Measurements from ENCODE around the gene CCDC6. TPM values are rescaled to one million over a fixed set of nuclear protein-coding genes. Genes with fewer than 3 reads are reported as not detected.

The CCDC6 gene
- total RNA-seq, 1 donor from 2014 or later = 42.7 TPM

DNA sequence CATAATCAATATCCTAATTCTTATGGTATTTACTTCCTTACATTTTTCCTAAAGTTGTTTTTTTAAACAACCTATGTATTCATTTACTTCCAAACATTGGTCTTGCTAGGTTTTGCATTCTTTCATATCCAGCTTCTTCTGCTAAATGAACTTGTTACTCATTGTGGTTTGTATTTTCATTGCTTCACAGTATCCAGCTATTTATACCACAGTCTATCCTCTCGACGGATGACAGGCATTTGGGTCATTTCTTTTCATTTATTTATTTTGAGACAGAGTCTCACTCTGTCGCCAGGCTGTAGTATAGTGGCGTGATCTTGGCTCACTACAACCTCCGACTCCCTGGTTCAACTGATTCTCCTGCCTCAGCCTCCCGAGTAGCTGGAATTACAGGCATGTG is 66.8 kb downstream of the CCDC6 start:
- TF ChIP-seq, protein P1, sequence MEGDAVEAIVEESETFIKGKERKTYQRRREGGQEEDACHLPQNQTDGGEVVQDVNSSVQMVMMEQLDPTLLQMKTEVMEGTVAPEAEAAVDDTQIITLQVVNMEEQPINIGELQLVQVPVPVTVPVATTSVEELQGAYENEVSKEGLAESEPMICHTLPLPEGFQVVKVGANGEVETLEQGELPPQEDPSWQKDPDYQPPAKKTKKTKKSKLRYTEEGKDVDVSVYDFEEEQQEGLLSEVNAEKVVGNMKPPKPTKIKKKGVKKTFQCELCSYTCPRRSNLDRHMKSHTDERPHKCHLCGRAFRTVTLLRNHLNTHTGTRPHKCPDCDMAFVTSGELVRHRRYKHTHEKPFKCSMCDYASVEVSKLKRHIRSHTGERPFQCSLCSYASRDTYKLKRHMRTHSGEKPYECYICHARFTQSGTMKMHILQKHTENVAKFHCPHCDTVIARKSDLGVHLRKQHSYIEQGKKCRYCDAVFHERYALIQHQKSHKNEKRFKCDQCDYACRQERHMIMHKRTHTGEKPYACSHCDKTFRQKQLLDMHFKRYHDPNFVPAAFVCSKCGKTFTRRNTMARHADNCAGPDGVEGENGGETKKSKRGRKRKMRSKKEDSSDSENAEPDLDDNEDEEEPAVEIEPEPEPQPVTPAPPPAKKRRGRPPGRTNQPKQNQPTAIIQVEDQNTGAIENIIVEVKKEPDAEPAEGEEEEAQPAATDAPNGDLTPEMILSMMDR (IDR thresholded peaks at IDR 0.05; ENCODE audit: insufficient read depth, low read length, poor library complexity, severe bottlenecking) = no peak
- DNase-seq (ENCODE audit: low read depth) = no peak
- H3K4me3 ChIP-seq (ENCODE audit: low read depth, low read length) = no peak overlapping the region
- no peaks in the 10 kb centered on the region for H3K27me3 ChIP-seq (ENCODE audit: control insufficient read depth, insufficient read depth, low read length)
- H3K36me3 ChIP-seq (ENCODE audit: control insufficient read depth, insufficient read depth, low read length) = no peaks in the 10 kb centered on the region

DNA sequence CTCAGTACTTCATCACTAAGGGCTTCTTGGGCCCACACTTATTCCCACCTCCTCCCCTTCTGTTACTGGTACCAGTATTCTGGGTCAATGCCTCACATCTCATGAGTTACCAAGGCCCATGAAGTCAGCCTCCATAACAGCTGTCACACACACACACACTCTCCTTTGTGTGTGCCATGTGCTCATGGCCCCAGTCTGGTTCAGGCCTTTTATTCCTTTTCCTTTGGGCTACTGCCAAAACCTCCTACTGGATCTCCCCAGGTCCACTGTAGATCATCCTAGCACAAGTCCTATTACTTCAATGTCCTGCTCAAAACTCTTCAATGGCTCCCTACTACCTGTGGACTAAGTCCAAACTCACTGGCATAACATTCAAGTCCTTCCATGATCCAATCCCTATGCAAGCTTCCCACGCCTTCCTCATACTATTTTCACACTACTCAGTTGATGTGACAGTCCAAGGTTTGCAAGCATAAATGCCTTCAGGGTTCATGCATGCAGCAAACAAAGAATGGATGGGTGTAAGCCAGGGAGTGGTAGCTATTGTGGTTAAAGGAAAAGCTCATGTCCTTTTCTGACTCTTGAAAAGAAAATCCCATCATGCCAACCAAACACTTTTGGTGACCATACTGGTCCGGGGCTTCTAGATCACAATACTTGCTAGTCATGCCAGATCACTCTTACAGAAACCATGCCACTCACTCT is 68.1 kb downstream of the CCDC6 start:
- H3K27me3 ChIP-seq (ENCODE audit: control insufficient read depth, insufficient read depth, low read length) = no peaks in the 10 kb centered on the region
- H3K4me3 ChIP-seq (ENCODE audit: low read depth, low read length) = no peak overlapping the region
- TF ChIP-seq, protein P1 (IDR thresholded peaks at IDR 0.05; ENCODE audit: insufficient read depth, low read length, poor library complexity, severe bottlenecking) = no peak
- no peaks in the 10 kb centered on the region for H3K36me3 ChIP-seq (ENCODE audit: control insufficient read depth, insufficient read depth, low read length)
- no peak for DNase-seq (ENCODE audit: low read depth)

DNA sequence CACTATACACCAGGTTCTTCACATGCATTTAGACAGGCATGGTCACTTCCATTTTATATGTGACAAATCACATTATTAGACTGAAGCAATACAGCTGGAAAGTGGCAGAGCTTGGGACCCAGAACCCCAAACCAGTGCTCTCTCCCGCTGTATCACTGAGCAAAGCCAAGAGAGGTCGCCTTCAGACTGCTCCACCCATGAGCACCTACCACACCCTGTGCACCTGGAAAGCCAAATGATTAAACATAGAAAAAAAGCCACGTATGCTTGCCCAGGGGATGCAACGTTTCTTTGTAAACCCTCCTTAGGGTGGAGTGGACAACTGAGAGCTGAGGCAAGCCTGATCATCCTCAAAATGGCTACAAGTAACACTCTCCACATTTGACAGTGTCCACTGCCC is 72.5 kb downstream of the CCDC6 start:
- Histone ChIP-seq H3K36me3 (ENCODE audit: control insufficient read depth, insufficient read depth, low read length) (no peaks in the 10 kb centered on the region), H3K4me3 (ENCODE audit: low read depth, low read length) (no peak overlapping the region), H3K27me3 (ENCODE audit: control insufficient read depth, insufficient read depth, low read length) (no peaks in the 10 kb centered on the region)
- TF ChIP-seq, protein P1 (IDR thresholded peaks at IDR 0.05; ENCODE audit: insufficient read depth, low read length, poor library complexity, severe bottlenecking) = no peak
- no peak for DNase-seq (ENCODE audit: low read depth)

DNA sequence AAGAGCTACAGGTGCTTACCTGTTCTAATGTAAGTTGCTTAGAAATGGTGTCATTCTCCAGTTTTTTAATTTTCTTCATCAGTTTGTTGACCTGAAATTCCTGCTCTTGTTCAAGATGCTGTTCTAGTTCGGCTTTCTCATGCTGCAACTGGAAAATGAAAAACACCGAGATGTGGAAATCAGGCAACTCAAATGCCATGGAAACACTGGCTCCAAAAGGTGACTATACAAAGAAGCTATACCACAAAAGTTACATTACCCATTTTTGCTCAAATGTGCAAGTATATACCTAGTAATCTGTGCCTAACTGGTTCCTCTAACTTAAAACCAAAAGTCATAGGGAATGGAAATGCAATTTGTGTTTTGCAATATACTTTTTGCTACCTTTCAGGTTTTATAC is 73.8 kb downstream of the CCDC6 start:
- TF ChIP-seq, protein P1 (IDR thresholded peaks at IDR 0.05; ENCODE audit: insufficient read depth, low read length, poor library complexity, severe bottlenecking) = no peak
- no peaks in the 10 kb centered on the region for H3K36me3 ChIP-seq (ENCODE audit: control insufficient read depth, insufficient read depth, low read length)
- no peaks in the 10 kb centered on the region for H3K27me3 ChIP-seq (ENCODE audit: control insufficient read depth, insufficient read depth, low read length)
- H3K4me3 ChIP-seq (ENCODE audit: low read depth, low read length) = no peak overlapping the region
- no peak for DNase-seq (ENCODE audit: low read depth)

DNA sequence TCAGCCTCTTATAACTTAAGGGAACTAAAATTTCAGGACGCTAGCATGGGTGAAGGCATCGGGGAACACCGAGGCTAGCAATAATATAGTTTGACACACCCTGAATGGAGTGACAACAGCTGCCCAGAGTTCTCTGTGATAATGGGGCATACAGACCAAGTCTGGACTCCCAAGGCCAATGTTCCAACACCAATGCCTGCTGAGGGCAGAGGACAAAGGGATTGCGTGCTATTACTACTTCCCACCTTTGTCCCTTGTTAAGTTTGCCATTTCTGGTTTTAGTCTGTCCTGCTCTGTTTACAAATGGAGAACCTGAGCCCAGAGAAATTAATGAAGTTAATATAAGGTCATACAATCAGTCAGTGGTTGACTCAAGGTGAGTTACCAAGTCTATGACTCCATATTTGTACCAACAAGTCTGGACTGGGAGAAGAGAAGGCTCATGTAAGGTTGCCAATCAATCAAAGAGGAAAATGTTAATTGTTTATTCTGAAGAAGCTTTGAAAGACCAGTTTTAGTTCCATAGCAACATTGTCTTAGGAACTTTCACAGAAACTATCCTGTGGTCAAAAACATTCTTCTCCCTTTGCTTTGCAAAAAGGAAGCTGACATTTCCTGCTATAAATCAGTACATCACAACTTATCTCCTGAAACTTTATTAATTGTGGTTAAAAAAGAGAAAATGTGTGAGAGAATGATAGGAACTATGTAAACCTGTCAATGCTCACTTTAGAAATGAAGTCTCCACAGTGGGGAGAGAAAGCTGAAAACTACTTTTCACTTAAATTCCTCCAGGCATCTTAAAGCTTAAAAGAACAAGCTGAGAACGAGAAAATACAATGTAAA is 74.5 kb downstream of the CCDC6 start:
- no peak for DNase-seq (ENCODE audit: low read depth)
- Histone ChIP-seq H3K36me3 (ENCODE audit: control insufficient read depth, insufficient read depth, low read length) (no peaks in the 10 kb centered on the region), H3K27me3 (ENCODE audit: control insufficient read depth, insufficient read depth, low read length) (no peaks in the 10 kb centered on the region), H3K4me3 (ENCODE audit: low read depth, low read length) (no peak overlapping the region)
- TF ChIP-seq, protein P1 (IDR thresholded peaks at IDR 0.05; ENCODE audit: insufficient read depth, low read length, poor library complexity, severe bottlenecking) = no peak
